WTC11 (cell line): ENCODE measurements around the gene PSMD14. TPM values are rescaled to one million over a fixed set of nuclear protein-coding genes. Genes with fewer than 3 reads are reported as not detected.

ENCODE experiments used
- ATAC-seq: fragments of 200-7000 bp; cut with Tn5 transposase; 2 replicates; pipeline ENCODE4 v1.10.0; 2021; ENCODE audit warnings: mild to moderate bottlenecking, moderate library complexity
- CTCF ChIA-PET: fragments of 300-600 bp; sonication (Branson Sonifier 250); formaldehyde crosslinking; loops from one replicate; lab custom pipeline; 2021; ENCODE audit warnings: antibody characterized with exemption; lab: Charles Lee
- POLR2A ChIA-PET: fragments of 350-600 bp; sonication (Branson Sonifier 250); formaldehyde crosslinking; loops from one replicate; lab custom pipeline; 2021; ENCODE audit warnings: antibody characterized with exemption; lab: Charles Lee
- DNase-seq: peaks from one replicate; pipeline ENCODE4 v3.0.0; 2021; ENCODE audit warnings: low spot score
- H3K27ac Mint-ChIP-seq: 2 replicates; pipeline ENCODE4 v1.8.0; 2021; ENCODE audit warnings: mixed read lengths
- H3K27me3 Mint-ChIP-seq: 2 replicates; pipeline ENCODE4 v1.8.0; 2021; ENCODE audit warnings: low read depth, mild to moderate bottlenecking, moderate library complexity, mixed read lengths
- H3K36me3 Mint-ChIP-seq: 2 replicates; pipeline ENCODE4 v1.8.0; 2021; ENCODE audit warnings: mixed read lengths
- H3K4me1 Mint-ChIP-seq: 2 replicates; pipeline ENCODE4 v1.8.0; 2022; ENCODE audit warnings: mixed read lengths
- H3K4me3 Mint-ChIP-seq: 2 replicates; pipeline ENCODE4 v1.8.0; 2021; ENCODE audit warnings: mild to moderate bottlenecking, moderate library complexity, mixed read lengths
- H3K9me3 Mint-ChIP-seq: 2 replicates; pipeline ENCODE4 v1.8.0; 2021; ENCODE audit warnings: mixed read lengths
- AFF4 ChIP-seq: sonication (generic); formaldehyde crosslinking; IDR thresholded peaks from 2 replicates; pipeline ENCODE4 v1.8.1; 2023; ENCODE audit warnings: mild to moderate bottlenecking, missing genetic modification reagents, borderline replicate concordance
- ATF1 ChIP-seq: sonication (generic); formaldehyde crosslinking; IDR thresholded peaks from 2 replicates; pipeline ENCODE4 v1.8.1; 2023; ENCODE audit warnings: mild to moderate bottlenecking, moderate library complexity, missing genetic modification reagents
- CREM ChIP-seq: sonication (generic); formaldehyde crosslinking; IDR thresholded peaks from 2 replicates; pipeline ENCODE4 v1.8.1; 2022; ENCODE audit warnings: mild to moderate bottlenecking, missing genetic modification reagents, moderate library complexity
- E2F4 ChIP-seq: sonication (generic); formaldehyde crosslinking; IDR thresholded peaks from 2 replicates; pipeline ENCODE4 v1.8.1; 2022; ENCODE audit warnings: low read depth, mild to moderate bottlenecking, moderate library complexity, missing genetic modification reagents, borderline replicate concordance
- ETV6 ChIP-seq: sonication (generic); formaldehyde crosslinking; IDR thresholded peaks from 2 replicates; pipeline ENCODE4 v1.8.1; 2022; ENCODE audit warnings: mild to moderate bottlenecking, missing genetic modification reagents
- FOXP1 ChIP-seq: sonication (generic); formaldehyde crosslinking; IDR thresholded peaks from 2 replicates; pipeline ENCODE4 v1.8.0; 2022; ENCODE audit warnings: missing genetic modification reagents, mild to moderate bottlenecking, moderate library complexity, borderline replicate concordance
- FOXP4 ChIP-seq: sonication (generic); formaldehyde crosslinking; IDR thresholded peaks from 2 replicates; pipeline ENCODE4 v1.8.0; 2022; ENCODE audit warnings: mild to moderate bottlenecking, missing genetic modification reagents
- HMGA2 ChIP-seq: fragments of 250-450 bp; sonication (Bioruptor Pico); IDR thresholded peaks from 2 replicates; pipeline ENCODE4 v1.4.0; 2021; ENCODE audit warnings: mild to moderate bottlenecking, moderate library complexity
- MLX ChIP-seq: sonication (generic); formaldehyde crosslinking; IDR thresholded peaks from 2 replicates; pipeline ENCODE4 v1.8.1; 2023; ENCODE audit warnings: mild to moderate bottlenecking, missing genetic modification reagents, moderate library complexity
- NR1H2 ChIP-seq: sonication (generic); formaldehyde crosslinking; IDR thresholded peaks from 2 replicates; pipeline ENCODE4 v1.9.0; 2021; ENCODE audit warnings: mild to moderate bottlenecking, moderate library complexity, missing genetic modification reagents
- RELA ChIP-seq: sonication (generic); formaldehyde crosslinking; IDR thresholded peaks from 2 replicates; pipeline ENCODE4 v1.8.1; 2022; ENCODE audit warnings: missing genetic modification reagents, mild to moderate bottlenecking, borderline replicate concordance
- SP1 ChIP-seq: sonication (generic); formaldehyde crosslinking; conservative IDR thresholded peaks from 2 replicates; pipeline ENCODE4 v1.8.1; 2022; ENCODE audit warnings: missing genetic modification reagents
- ZNF138 ChIP-seq: sonication (generic); formaldehyde crosslinking; conservative IDR thresholded peaks from 2 replicates; pipeline ENCODE4 v1.8.1; 2022; ENCODE audit warnings: mild to moderate bottlenecking, moderate library complexity, missing genetic modification reagents
- ZNF263 ChIP-seq: sonication (generic); formaldehyde crosslinking; IDR thresholded peaks from 2 replicates; pipeline ENCODE4 v1.8.1; 2022; ENCODE audit warnings: low read depth, mild to moderate bottlenecking, moderate library complexity, missing genetic modification reagents
- ZNF512 ChIP-seq: sonication (generic); formaldehyde crosslinking; IDR thresholded peaks from 2 replicates; pipeline ENCODE4 v1.8.1; 2022; ENCODE audit warnings: missing genetic modification reagents, borderline replicate concordance
- total RNA-seq: library from RNA; stranded (reverse); gene quantifications from 3 replicates; pipeline ENCODE4 v1.2.3, GENCODE V29; 2021

PSMD14 gene
- total RNA-seq, 1 experiment from 2014 or later, result 80.5 TPM

- H3K27ac Mint-ChIP-seq, result no peak overlapping the region
- ChIA-PET POLR2A (no interaction called here), CTCF (no interaction called here)
- peaks cover 99% of the 10 kb centered on the region for H3K27me3 Mint-ChIP-seq
- no peaks in the 10 kb centered on the region for H3K9me3 Mint-ChIP-seq
- peaks cover 38% of the 10 kb centered on the region for H3K4me1 Mint-ChIP-seq
- DNase-seq (no peak), ATAC-seq (0 out of 2 replicates have a peak, but pooled peaks have one; percentile 2)
- TF ChIP-seq FOXP4 (CRISPR knock-in tag), result no peak
- peak; percentile 43; the same call in 1 of the 2 replicates for TF ChIP-seq ZNF512 (CRISPR knock-in tag)
- no peak for TF ChIP-seq CREM (CRISPR knock-in tag)
- TF ChIP-seq E2F4, result no peak
- TF ChIP-seq SP1, result 0 out of 2 replicates have a peak, but pooled peaks have one; percentile 8
- no peak for TF ChIP-seq RELA (CRISPR knock-in tag)
- TF ChIP-seq MLX (CRISPR knock-in tag), result no peak
- TF ChIP-seq ETV6 (CRISPR knock-in tag), result 0 out of 2 replicates have a peak, but pooled peaks have one; percentile 30
- TF ChIP-seq NR1H2 (CRISPR knock-in tag), result no peak
- H3K36me3 Mint-ChIP-seq, result no peaks in the 10 kb centered on the region; the same call in 1 of the 2 replicates
- H3K4me3 Mint-ChIP-seq, result peak overlapping the region; percentile 84
Measured at GRCh38 chr2:161424394-161424769, 116.2 kb downstream of the PSMD14 start.

GRCh38 chr2:161424891-161425727 is 116.9 kb downstream of the PSMD14 start:
- POLR2A ChIA-PET, result no interaction called here
- H3K27ac Mint-ChIP-seq, result no peak overlapping the region
- TF ChIP-seq HMGA2, result no peak
- TF ChIP-seq AFF4 (CRISPR knock-in tag), result no peak
- no peak for TF ChIP-seq ZNF263 (CRISPR knock-in tag)
- TF ChIP-seq ZNF138, result no peak
- no peak for TF ChIP-seq FOXP1 (CRISPR knock-in tag)
- TF ChIP-seq ATF1, result no peak
- TF ChIP-seq, all 79 proteins: peak for 0

More at GRCh38 chr2:161424891-161425727, 116.9 kb downstream of the PSMD14 start:
- H3K27me3 Mint-ChIP-seq, result peaks cover 99% of the 10 kb centered on the region
- DNase-seq (no peak), ATAC-seq (no peak)
- no peaks in the 10 kb centered on the region; the same call in 1 of the 2 replicates for H3K36me3 Mint-ChIP-seq
- H3K4me3 Mint-ChIP-seq, result peak overlapping the region; percentile 84
- CTCF ChIA-PET, result no interaction called here
- no peaks in the 10 kb centered on the region for H3K9me3 Mint-ChIP-seq
- peaks cover 37% of the 10 kb centered on the region for H3K4me1 Mint-ChIP-seq
